NCI-H82 (cell line): ENCODE measurements around the gene SMS.
A peak's percentile ranks its signal among the peaks of the same experiment; 100 is the strongest.
"Not testable (repeated sequence)": the region's sequence is repeated elsewhere in the genome, so short reads cannot be mapped to it uniquely, and the experiment has no call there.

Source experiments
- DNase-seq: peaks from one replicate; lab custom pipeline; 2025; lab: John Stamatoyannopoulos, UW

Gene SMS

DNA sequence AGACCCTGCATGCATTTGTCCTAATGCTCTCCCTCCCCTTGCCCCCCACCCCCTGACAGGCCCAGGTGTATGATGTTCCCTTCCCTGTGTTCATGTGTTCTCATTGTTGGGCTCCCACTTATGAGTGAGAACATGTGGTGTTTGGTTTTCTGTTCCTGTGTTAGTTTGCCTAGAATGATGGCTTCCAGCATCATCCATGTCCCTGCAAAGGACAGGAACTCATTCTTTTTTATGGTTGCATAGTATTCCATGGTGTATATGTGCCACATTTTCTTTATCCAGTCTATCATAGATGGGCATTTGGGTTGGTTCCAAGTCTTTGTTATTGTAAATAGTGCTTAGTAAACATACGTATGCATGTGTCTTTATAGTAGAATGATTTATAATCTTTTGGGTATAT, 10.0 kb downstream of the SMS start:
- not testable (repeated sequence) for DNase-seq

DNA sequence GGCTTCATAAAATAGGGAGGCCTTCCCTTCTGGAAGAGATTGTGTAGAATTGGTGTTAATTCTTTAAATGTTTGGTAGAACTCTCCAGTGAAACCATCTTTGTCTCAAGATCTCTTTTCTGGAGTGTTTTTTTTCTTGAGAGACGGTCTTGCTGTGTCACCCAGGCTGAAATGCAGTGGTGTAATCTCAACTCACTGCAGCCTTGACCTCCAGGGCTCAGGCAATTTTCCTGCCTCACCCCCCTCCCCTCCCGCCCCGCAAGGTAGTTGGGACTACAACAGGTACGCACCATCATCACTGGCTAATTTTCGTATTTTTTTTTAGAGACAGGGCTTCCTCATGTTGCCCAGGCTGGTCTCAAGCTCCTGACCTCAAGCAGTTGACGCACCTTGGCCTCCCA, 12.1 kb downstream of the SMS start:
- DNase-seq, result no peak

DNA sequence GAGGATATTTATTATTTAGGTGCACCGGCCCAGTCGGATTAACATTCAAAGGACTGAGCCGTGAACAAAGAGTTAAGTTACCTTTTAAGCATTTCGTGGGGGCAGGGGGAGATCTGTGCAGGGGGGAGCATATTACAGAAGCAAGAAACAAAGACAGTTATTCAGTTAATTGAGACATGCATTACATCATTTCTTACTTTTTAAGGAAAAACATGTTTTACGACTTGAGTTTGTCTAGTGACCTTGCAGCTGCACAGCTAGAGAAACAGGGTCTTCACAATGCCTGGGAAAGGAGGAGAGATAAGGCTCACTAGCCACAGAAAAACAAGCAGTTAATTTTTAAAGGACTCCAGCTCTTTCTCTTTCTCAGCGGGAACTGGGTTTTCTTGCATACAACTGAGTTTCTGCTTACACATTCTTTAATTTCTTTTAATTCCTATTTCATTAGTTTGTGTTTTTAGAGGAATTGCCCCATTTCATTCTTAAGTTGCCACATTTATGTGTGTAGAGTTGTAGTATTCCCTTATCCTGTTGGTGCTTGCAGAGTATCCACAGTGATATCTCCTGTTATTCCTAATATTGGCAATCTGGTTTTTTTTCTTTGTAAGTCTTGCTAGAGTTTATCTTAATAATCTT, 12.8 kb downstream of the SMS start:
- not testable (repeated sequence) for DNase-seq

DNA sequence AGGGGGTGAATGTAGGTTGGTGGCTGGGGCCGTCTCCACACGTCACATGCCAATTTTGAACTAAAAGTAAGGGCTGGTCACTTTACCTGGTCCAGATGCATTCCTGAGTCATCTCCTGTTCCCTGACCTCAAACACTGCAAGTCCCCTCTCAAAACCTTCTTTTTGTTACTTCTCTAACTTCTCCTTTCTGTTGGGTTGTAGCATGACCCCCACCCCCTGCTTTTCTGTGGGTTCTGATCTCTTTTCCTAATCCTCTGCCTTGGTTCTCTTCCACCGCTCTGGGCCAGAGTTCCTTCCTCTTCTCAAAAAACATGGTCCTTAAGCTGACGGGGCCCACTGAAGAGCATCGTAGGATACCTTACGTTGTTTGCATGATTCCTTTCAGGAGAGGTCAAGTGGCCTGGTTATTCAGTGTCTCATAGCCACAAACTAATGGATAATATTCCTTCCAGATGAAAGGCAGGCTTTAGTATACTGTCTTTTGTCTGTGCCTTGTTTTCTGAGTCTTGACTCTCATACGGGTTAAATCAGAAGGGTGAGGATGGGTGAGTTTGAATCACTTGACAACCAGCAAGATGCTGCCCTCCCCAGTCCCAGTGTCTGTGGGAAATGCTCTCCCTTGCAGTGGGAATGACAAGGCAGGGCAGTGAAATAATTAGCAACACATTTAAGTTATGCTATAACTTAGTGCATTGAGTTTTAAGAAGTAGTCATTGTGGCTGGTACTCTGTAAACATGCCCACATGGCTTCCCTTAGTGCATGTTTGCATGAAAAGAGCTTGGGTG, 15.1 kb downstream of the SMS start:
- no peak for DNase-seq

DNA sequence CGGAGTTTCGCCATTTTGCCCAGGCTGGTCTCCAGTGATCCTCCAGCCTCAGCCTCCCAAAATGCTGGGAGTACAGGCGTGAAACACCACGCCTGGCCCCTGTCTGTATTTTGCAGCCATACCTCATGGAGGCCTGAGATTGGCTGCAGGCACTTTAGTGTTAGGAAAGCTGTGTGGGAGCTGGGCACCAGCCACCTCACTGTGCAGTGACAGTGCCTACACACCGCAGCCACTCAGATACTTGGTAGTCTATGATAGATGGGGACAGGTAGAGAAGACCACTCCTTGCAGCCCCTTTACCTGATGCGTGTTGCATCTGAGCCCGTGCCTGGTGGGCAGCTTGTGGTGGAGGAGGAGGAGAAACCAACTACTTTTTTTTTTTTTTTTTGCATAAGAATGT, 16.3 kb downstream of the SMS start:
- DNase-seq, result no peak

DNA sequence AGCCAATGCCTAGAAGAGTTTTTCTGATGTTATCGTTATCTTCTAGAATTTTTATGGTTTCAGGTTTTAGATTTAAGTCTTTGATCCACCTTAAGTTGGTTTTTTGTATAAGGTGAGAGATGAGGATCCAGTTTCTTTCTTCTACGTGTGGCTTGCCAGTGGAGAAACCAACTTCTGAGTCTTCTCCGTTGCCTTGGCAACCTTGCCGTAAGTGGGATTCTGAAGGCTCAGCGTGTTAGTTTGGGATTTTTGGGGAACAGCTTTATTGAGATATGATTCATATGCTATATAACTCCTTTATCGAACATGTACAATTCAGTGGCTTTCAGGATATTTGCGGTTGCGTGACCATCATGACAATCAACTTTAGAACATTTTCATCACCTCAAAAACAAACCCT, 17.7 kb downstream of the SMS start:
- DNase-seq, result no peak

DNA sequence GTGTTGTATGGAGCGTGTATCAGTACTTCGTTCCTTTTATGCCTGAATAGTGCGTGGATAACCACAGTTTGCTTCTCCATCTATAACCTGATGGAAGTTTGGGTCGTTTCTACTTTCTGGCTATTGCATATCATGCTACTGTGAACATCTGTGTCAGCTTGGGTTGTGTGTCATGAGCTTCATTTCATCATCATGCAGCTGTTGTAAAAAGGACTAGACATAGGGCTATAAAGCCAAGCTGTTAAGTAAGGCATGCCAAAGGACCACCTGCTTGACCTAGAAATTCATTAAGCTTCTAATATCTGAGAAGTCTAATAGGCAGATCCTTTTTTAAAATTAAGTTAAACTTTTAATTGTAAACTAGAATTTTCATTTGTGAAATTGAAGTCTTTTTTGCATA, 18.4 kb downstream of the SMS start:
- DNase-seq, result no peak

DNA sequence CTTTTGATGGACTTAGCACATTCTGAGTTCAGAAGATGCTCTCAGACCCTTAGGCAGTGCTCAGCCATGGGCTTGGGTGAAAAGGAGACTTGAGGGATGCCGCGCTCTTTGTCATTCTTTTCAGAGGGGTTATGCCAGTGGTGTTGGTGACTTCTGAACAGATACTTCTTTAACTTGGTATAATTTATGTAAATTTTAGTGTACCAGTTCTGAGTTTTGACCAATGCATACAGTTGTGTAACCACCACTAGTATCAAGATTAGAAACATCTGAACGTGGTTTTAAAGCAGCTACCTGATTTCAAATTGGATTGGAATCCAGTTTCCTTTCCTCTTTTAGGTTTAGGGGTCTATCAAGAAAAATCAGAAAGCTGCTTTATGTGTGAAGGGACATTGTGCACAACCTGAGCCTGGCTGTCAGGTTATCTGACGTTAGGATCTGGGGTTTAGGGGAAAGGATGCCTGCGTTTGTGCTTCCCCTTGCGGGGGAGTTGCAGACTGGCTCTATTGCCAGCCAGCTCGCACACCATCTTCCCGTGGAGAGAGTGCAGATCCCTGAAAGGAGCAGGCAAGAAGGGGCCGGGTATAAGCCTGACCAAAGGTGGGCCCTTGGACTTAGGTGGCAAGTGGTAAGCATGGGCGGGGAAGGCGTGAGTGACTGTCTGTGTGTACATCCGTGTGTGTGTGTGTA, 19.0 kb downstream of the SMS start:
- no peak for DNase-seq

DNA sequence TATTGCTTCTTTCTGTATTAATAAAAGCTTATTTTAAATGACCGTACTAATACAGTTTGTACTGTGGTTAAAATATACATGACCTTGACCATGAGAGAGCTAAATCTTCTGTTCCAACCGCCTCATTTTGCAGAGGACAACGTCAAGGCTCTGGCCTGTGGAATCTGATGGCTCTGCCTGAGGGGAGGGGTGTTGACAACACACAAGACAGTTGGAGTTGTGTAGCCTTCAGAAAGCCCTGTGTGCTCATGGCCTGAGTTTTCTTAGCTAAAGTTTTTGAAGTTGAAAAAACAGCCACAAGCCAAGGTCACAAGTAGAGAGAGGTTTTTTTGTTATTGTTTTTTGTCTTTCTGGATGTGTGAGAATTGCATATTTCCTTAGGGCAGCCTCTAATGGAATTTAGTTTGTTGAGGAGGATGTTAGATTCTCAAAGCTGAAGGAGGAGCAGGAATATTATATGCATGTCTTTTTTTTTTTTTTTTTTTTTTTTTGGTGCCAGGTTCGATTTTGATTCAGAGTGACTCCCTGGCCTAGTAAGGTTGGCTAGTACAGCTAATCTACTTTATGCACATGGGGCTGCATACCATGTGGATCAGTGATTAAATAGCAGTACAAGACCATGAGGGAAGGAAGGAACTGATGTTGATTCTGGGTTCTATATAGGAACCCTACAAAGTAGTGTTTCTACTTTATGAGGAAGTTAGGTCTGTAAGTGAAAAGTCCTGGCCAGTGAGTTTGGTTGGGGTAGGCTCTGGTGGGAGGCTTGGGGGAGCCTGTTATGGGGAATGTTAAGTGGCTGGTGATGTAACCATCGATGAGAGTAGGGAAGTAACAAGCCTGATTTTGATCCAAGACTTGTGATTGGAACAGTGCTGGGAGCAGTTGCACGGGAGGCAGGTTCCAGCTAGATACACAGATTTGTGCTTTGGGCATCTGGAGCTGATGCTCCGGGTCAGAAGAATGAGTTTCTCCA, 20.3 kb downstream of the SMS start:
- no peak for DNase-seq

DNA sequence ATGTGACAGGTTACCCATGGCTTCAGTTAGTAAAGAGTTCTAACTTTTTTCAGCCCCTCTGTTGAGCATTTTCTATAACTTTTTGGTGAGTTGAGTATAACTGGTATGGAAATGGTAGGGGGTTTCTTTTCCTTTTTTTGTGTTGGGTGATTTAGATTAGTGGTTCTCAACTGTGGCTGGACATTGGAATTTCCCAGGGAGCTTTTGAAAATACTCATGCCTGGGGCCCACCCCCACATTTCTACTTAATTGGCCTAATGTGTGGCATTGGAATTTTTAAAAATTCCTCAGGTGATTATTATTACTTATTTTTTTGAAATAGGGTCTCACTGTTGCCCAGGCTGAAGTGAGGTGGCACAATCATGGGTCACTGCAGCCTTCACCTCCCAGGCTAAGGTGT, 21.9 kb downstream of the SMS start:
- DNase-seq, result no peak

DNA sequence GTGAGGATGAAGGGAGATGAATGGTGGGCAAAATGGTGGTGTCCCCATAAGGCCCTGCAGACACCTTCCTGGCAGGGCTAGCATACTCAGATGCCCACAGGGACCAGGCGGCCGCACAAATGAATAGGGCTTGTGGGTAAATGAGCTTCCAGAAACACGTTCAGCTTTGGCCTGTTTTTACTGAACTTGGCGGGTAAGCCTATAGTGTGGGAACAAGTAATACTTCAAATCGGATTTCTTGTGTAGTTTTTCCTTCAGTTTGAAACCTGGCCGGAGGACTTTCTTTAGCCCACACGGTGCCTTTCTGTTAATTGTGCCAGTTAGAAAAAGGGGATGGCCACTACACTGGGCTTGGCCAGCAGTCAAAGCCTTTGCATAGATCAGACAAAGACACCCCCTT, 22.8 kb downstream of the SMS start:
- DNase-seq, result no peak

DNA sequence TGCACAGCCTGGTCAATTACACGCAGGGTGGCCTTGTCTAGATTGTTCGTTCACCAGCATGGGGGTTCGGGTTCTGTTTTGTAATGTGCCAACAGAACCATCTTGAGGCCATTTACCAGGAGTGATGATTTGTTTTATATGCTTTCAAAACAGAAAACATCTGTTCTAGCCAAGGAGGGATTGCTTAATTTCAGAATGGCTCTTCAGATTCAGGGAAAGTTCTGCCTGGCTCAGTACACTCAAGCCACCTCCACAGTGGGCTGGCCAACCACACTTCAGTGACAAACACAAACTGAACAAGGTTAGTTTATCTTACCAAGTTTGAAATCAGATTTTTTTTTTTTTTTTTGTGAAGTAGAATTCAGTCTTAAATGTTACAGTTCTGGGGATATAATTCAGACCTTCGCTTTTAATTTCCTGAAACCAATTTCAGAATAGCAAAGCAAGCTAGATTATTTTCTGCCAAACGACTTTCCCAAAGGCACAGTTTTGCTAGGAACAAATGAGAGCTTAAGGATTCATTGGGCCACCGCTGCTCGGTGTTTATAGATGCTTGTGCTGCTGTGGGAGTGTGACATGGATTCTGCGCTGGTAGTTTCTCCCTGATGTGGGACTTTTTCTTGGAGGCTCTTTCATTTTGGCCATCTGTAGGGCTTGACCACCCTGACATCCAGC, 23.4 kb downstream of the SMS start:
- no peak for DNase-seq

DNA sequence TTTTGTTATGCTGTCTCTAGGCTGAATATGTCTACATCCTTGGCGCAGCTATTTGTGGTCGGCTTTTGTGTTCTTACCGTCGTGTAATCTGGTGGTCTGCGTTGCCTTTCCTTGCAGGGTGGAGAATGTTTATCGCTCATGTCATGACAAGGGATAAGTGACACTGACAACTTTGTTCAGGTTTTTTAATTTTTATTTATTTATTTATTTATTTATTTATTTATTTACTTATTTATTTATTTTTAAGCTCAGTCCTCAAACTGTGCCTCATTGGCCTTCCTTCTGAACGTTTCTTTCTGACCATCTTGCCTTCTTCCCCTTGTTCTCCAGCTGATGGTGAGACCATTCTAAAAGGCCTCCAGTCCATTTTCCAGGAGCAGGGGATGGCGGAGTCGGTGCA, 26.4 kb downstream of the SMS start:
- no peak for DNase-seq

DNA sequence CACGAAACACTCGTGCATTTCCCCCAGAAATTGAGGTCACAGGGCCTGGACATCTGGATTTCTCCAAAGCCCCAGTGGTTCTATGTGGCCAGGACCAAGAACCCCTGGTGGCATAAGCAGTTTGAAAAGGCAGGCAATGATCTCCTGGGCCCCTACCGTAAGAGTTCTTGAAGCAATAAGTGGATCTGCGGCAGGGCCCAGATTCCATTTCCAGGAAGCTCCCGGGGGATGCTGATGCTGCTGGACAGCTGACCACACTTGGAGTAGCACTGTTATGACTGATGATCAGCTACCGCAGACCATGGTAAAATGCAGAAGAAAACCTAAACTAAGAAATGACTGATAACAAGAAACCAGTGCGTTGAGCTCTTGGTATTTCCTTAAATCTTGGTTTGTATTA, 27.8 kb downstream of the SMS start:
- DNase-seq, result no peak

DNA sequence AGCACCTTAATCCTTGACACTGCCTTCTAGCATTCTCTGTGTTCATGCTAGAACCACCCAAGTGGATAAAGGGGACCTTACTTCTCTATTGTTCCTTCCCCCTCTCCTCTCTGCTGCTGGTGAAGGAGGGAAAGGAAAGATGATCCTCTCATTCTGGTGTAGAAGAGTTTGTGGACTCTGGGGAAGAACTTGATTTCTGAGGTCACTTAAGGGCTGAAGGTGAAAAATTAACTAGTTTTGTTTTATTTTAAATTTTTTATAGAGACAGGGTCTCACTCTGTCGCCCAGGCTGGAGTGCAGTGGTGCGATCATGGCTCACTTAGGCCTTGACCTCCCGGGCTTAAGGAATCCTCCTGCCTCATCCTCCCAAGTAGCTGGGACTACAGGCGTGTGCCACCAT, 29.8 kb downstream of the SMS start:
- DNase-seq, result no peak

DNA sequence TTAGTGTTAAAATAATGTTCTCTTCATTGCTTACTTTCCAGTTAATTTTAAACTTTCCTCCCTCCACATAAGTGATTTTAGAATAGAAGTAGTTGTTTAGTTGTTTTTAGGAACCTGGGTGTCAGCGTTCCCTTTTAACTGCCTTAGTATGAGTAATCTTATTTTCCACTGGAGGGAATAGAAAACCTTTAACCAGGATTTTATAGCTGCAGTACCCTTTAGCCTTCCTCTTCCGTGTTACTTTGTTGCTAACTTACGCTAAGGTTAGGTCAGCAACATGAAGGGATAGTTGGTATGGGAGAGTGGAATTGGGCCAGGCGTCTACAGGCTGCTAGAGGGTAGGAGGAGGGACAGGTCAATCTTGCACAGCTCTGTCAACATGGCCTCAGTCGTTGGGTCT, 31.5 kb downstream of the SMS start:
- no peak for DNase-seq

DNA sequence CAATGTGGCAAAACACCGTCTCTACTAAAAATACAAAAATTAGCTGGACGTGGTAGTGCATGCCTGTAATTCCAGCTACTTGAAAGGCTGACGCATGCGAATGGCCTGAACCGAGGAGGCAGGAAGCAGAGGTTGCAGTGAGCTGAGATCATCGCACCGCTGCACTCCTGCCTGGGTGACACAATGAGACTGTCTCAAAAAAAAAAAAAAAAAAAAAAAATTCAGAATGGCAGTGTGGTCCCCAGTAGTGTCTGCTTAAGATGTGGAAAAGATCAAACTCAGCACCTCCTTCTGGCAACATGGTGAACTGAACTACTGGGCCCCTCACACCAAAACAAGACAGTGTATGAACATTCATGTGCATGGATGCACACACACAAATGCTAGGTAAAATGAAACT, 32.2 kb downstream of the SMS start:
- DNase-seq, result no peak

DNA sequence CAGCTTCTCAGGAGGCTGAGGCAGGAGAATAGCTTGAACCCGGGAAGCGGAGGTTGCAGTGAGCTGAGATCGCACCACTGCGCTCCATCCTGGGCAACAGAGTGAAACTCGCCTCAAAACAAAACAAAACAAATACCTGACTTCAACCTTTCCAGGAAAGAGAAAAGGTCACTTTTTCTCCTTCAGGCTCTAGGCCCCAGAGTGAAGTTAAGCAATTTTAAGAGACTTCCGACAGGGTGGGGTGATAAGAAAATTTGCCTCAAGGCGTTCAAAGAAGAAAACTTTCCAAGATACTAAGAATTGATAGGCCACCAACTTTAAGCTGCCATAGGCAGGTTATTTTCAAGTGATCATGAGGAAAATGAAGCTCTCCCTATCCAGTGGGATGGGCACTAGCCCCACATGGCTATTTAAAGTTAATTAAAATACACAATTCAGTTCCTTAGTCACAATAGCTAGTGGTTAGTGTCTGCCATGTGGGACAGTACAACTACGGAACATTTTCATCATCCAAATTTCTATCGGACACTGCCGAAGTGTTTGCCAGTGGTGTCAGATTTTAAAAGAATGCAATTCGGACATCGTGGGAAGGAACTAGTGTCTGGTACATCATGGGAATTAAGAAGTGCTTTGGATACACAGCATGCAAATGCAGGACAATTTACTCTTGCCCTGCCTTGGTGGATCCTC, 33.0 kb downstream of the SMS start:
- no peak for DNase-seq

DNA sequence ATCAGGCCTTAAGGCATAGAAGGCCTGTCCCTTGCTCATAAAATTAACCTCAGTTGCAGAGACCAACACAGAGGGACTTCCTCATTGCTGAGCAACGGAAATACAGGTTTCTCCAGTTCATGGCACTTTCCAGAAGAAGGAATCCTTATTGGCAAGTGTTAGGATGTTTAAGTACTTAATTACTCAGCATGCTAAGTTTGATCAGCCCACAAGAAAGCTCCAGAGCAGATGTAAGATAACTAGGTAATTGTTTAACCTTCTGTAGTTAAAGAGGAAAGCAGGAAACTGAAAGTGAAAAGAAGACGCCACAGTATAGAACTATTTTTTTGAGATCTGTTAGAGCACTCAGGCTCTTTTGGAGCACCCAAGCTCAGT, 33.5 kb downstream of the SMS start:
- DNase-seq, result no peak

DNA sequence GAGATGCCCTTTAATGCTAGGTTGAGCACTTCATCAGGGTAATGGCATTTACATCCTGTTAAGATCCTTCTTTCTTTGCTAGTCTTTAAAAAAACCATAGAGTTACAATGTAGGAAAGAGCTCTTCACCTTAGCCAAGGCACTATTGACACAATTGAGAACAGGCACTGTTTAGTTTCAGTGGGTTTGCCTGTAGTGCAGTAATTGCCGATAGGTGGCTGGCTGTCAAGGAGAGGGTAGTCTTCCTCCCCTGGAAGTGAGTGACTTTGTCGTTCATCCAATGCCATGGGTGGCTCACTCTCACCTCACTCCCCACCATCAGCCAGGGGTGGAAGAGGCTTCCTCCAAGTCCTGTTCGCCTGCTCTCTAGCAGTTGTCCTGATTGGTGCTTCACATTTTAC, 34.7 kb downstream of the SMS start:
- no peak for DNase-seq

DNA sequence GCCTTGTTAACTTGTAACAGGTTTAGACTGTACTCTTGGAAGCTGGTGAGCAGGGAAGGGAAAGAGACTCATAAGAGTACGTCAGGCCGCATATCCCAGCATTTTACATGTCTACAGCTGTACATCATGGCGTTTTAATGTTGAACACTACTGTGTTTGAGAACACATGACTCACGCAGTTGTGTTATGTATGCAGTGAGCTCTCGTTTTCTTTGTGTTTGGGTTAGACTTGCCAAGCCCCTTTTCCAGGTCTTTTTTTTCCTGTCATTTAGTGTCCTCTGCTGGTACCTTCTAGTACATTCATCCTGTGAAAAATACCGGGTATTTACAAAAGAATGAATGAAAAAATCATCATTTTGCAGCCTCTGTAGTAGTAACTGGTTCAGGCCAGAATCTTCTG, 35.3 kb downstream of the SMS start:
- DNase-seq, result peak; percentile 4
